Measurements from ENCODE around the gene PRTN3. TPM values are rescaled to one million over a fixed set of nuclear protein-coding genes. Genes with fewer than 3 reads are reported as not detected.

The PRTN3 gene
- total RNA-seq, 4 donors from 2014 or later, result not detected

DNA sequence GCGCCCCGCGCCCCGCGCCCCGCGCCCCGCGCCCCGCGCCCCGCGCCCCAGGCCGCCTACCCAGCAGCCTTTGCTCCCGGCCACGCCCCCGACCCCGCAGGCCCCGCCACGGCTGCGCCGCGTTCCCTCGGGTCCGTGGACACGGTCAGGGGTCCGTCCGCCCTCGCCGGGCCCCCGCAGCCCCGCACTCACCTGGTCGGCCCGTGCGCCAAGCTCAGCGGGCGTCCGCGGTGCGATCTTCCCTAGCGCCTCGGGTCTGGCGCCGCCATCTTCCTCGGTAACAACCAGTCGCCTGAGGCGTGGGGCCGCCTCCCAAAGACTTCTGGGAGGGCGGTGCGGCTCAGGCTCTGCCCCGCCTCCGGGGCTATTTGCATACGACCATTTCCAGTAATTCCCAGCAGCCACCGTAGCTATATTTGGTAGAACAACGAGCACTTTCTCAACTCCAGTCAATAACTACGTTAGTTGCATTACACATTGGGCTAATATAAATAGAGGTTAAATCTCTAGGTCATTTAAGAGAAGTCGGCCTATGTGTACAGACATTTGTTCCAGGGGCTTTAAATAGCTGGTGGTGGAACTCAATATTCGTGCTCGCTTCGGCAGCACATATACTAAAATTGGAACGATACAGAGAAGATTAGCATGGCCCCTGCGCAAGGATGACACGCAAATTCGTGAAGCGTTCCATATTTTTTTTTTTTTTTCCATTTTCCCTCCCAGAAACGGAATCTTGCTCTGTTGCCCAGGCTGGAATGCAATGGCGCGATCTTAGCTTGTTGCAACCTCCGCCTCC lies 52.3 kb downstream of the PRTN3 start, which contains the start of the genes MED16 and RNU6-9:
MED16 (minus strand) TSS at position 294 of the 796 bp plus-strand sequence. CDS start 2,056 bp downstream, outside the sequence.
RNU6-9 (plus strand) TSS at position 591 of the 796 bp plus-strand sequence.
- H3K36me3 ChIP-seq, result peaks cover 8 to 47% (median 18%) of the 10 kb centered on the region in 3 donors
- no peaks in the 10 kb centered on the region for H3K9me3 ChIP-seq
- H3K4me3 ChIP-seq, result peak within 1 kb of the TSS; percentile 70 to 95 (median 86)
- peak within 1 kb of the TSS; percentile 87 to 97 (median 94) for H3K27ac ChIP-seq
- no peaks in the 10 kb centered on the region for H3K27me3 ChIP-seq
- TF ChIP-seq POLR2A (IDR thresholded peaks at IDR 0.05), result peak in 3 of 4 donors; percentile 44 to 73 (median 61)
- TF ChIP-seq, protein P1, sequence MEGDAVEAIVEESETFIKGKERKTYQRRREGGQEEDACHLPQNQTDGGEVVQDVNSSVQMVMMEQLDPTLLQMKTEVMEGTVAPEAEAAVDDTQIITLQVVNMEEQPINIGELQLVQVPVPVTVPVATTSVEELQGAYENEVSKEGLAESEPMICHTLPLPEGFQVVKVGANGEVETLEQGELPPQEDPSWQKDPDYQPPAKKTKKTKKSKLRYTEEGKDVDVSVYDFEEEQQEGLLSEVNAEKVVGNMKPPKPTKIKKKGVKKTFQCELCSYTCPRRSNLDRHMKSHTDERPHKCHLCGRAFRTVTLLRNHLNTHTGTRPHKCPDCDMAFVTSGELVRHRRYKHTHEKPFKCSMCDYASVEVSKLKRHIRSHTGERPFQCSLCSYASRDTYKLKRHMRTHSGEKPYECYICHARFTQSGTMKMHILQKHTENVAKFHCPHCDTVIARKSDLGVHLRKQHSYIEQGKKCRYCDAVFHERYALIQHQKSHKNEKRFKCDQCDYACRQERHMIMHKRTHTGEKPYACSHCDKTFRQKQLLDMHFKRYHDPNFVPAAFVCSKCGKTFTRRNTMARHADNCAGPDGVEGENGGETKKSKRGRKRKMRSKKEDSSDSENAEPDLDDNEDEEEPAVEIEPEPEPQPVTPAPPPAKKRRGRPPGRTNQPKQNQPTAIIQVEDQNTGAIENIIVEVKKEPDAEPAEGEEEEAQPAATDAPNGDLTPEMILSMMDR (IDR thresholded peaks at IDR 0.05), result peak in 1 of 6 experiments; percentile 20
- H3K4me1 ChIP-seq, result peaks cover 8 to 28% (median 9%) of the 10 kb centered on the region in 3 donors
- intact Hi-C loops (cut with DNase I), result no loop called here
- 1% methylated on average over 14 to 20 of the region's 69 CpGs for WGBS, 2 donors
- peak; percentile 70 for DNase-seq

DNA sequence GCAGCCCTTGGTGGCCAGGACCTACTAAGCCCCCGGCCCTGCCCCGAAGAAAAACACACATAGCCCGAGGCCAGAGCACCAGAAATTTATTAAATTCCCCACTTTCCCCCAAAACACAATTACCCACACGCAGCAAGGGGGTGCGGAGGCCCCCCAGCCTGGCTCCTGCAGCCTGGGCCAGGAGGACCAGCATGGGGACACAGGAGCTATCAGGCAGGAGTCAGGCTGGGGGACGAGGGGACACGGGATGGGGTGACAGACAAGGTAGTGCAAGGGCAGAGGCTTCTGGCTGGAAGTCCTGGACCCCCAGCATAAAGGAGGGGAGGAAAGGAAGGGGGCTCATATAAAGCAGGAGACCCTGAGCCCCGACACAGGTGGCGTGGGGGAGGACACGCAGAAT lies 55.6 kb downstream of the PRTN3 start:
- intact Hi-C loops (cut with DNase I), result no loop called here
- WGBS, 2 donors, result 87 to 96% methylated on average over 7 to 8 of the region's 10 CpGs
- H3K9me3 ChIP-seq, result no peaks in the 10 kb centered on the region
- H3K4me3 ChIP-seq, result no peak overlapping the region
- no peak for TF ChIP-seq POLR2A (IDR thresholded peaks at IDR 0.05)
- TF ChIP-seq, protein P1 (IDR thresholded peaks at IDR 0.05), result no peak
- H3K27ac ChIP-seq, result no peak overlapping the region
- H3K36me3 ChIP-seq, result peaks cover 8 to 47% (median 20%) of the 10 kb centered on the region in 3 donors
- H3K27me3 ChIP-seq, result no peaks in the 10 kb centered on the region
- peaks cover 5 to 31% (median 8%) of the 10 kb centered on the region in 3 donors for H3K4me1 ChIP-seq
- DNase-seq, result no peak

DNA sequence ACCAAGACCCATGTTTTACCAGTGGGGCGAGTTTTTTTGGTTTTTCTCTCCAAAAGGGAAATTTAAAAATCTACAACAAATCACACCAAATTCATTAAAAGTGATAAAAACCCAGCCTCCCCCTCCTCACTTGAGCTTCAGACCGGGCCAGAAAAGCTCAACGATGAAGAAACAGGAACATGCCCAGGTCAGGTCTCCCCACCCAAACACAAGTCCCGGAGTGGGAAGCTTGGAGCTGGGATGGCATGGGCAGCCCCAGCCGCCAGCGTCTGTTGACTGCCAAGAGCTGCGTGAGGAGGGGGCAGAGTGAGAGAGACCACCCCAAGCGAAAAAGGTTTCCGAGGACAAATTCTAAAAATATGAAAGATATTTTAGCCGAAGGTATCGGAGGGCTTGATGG lies 56.2 kb downstream of the PRTN3 start:
- Histone ChIP-seq H3K4me3 (no peak overlapping the region), H3K4me1 (peaks cover 2 to 26% (median 5%) of the 10 kb centered on the region in 3 donors), H3K27ac (no peak overlapping the region), H3K36me3 (peaks cover 8 to 53% (median 20%) of the 10 kb centered on the region in 3 donors), H3K9me3 (no peaks in the 10 kb centered on the region), H3K27me3 (no peaks in the 10 kb centered on the region)
- 93 to 94% methylated on average over 5 to 10 of the region's 11 CpGs for WGBS, 2 donors
- TF ChIP-seq POLR2A (IDR thresholded peaks at IDR 0.05), result no peak
- no peak for DNase-seq
- intact Hi-C loops (cut with DNase I), result no loop called here

GRCh38 chr19:897442-898039 lies 56.7 kb downstream of the PRTN3 start:
- no peak overlapping the region for H3K4me3 ChIP-seq
- H3K27me3 ChIP-seq, result no peaks in the 10 kb centered on the region
- peaks cover 0 to 22% (median 0%) of the 10 kb centered on the region in 3 donors for H3K4me1 ChIP-seq
- intact Hi-C loops (cut with DNase I), result no loop called here
- 87% methylated on average over 12 to 20 of the region's 26 CpGs for WGBS, 2 donors
- H3K36me3 ChIP-seq, result peaks cover 8 to 58% (median 20%) of the 10 kb centered on the region in 3 donors
- DNase-seq, result no peak
- TF ChIP-seq POLR2A (IDR thresholded peaks at IDR 0.05), result no peak
- TF ChIP-seq, protein P1 (IDR thresholded peaks at IDR 0.05), result no peak
- H3K9me3 ChIP-seq, result no peaks in the 10 kb centered on the region
- no peak overlapping the region for H3K27ac ChIP-seq

Small RNAs within 50 kb of the gene (small RNA-seq; reads per million reads assigned to genes)
- gene MIR3187 (0 reads per million in 4 donors), gene RNU6-9 (0 to 0.15 (median 0.04) reads per million in 4 donors)

Other genes starting within 250 kb of the PRTN3 start
- gene POLRMT, start 207.5 kb upstream of the PRTN3 start, total RNA-seq, result 10 to 100 TPM; 23.5 to 32.3 (median 25.0) TPM
- 1 to 10 TPM in 1 of 4 donors, under 1 TPM in 1, not detected in 2; 0.38 to 1.6 TPM for gene FGF22, start 201.1 kb upstream of the PRTN3 start, total RNA-seq
- gene RNF126, start 177.8 kb upstream of the PRTN3 start, total RNA-seq, result 100 to 1,000 TPM in 2 of 4 donors, 10 to 100 TPM in 2; 82.1 to 118 (median 98.4) TPM
- 10 to 100 TPM in 3 of 4 donors, 1 to 10 TPM in 1; 4.4 to 43.3 (median 17.7) TPM for gene FSTL3, start 164.6 kb upstream of the PRTN3 start, total RNA-seq
- not detected for gene PRSS57, start 145.5 kb upstream of the PRTN3 start, total RNA-seq
- gene PALM, start 132.1 kb upstream of the PRTN3 start, total RNA-seq, result 10 to 100 TPM in 1 of 4 donors, 1 to 10 TPM in 3; 2.6 to 19.3 (median 6.5) TPM
- gene MISP, start 89.9 kb upstream of the PRTN3 start, total RNA-seq, result 1 to 10 TPM in 2 of 4 donors, under 1 TPM in 1, not detected in 1; 0.11 to 1.3 (median 1.0) TPM
- gene PTBP1, start 43.5 kb upstream of the PRTN3 start, total RNA-seq, result 100 to 1,000 TPM; 139 to 167 (median 156) TPM
- not detected for gene PLPPR3, start 19.0 kb upstream of the PRTN3 start, total RNA-seq
- gene AZU1, start 13.2 kb upstream of the PRTN3 start, total RNA-seq, result not detected
- under 1 TPM in 1 of 4 donors, not detected in 3; 0.95 TPM for gene ELANE, start 11.3 kb downstream of the PRTN3 start, total RNA-seq
- 100 to 1,000 TPM in 2 of 4 donors, 10 to 100 TPM in 2; 52.2 to 883 (median 129) TPM for gene CFD, start 18.7 kb downstream of the PRTN3 start, total RNA-seq
- gene MED16, start 52.2 kb downstream of the PRTN3 start, total RNA-seq, result 10 to 100 TPM; 23.7 to 64.9 (median 32.5) TPM
- not detected for gene RNU6-9, start 52.5 kb downstream of the PRTN3 start, total RNA-seq
- gene R3HDM4, start 72.2 kb downstream of the PRTN3 start, total RNA-seq, result 10 to 100 TPM; 42.9 to 83.7 (median 62.4) TPM
- gene KISS1R, start 76.3 kb downstream of the PRTN3 start, total RNA-seq, result under 1 TPM in 1 of 4 donors, not detected in 3; 0.45 TPM
- gene ARID3A, start 85.0 kb downstream of the PRTN3 start, total RNA-seq, result 1 to 10 TPM; 3.0 to 6.6 (median 4.7) TPM
- 10 to 100 TPM; 28.2 to 70.1 (median 53.0) TPM for gene WDR18, start 143.3 kb downstream of the PRTN3 start, total RNA-seq
- not detected for gene GRIN3B, start 159.4 kb downstream of the PRTN3 start, total RNA-seq
- gene TMEM259, start 180.1 kb downstream of the PRTN3 start, total RNA-seq, result 100 to 1,000 TPM; 101 to 182 (median 146) TPM
- gene RNU6-2, start 180.5 kb downstream of the PRTN3 start, total RNA-seq, result not detected
- 100 to 1,000 TPM in 2 of 4 donors, 10 to 100 TPM in 2; 79.0 to 125 (median 105) TPM for gene CNN2, start 185.6 kb downstream of the PRTN3 start, total RNA-seq
- gene ABCA7, start 199.1 kb downstream of the PRTN3 start, total RNA-seq, result 10 to 100 TPM; 12.6 to 24.4 (median 18.7) TPM
- 10 to 100 TPM in 3 of 4 donors, 1 to 10 TPM in 1; 8.2 to 39.3 (median 12.5) TPM for gene ARHGAP45, start 226.2 kb downstream of the PRTN3 start, total RNA-seq